Skeletal muscle satellite cell (primary cell): ENCODE data around the gene SLC26A1.

Experiments used
- H3K27me3 ChIP-seq: 2 replicates; pipeline ENCODE4 v1.7.0; 2013; ENCODE audit warnings: low read length; ENCODE audit not compliant: control insufficient read depth, insufficient read depth
- H3K36me3 ChIP-seq: 2 replicates; pipeline ENCODE4 v1.7.0; 2013; ENCODE audit warnings: mild to moderate bottlenecking, control low read depth, low read length; ENCODE audit not compliant: insufficient read depth
- H3K4me1 ChIP-seq: 2 replicates; pipeline ENCODE4 v1.7.0; 2013; ENCODE audit warnings: low read length; ENCODE audit not compliant: control insufficient read depth, insufficient read depth
- H3K4me2 ChIP-seq: 2 replicates; pipeline ENCODE4 v1.7.0; 2013; ENCODE audit warnings: mild to moderate bottlenecking, low read length
- H3K4me3 ChIP-seq: 2 replicates; pipeline ENCODE4 v1.7.0; 2013; ENCODE audit warnings: low read length
- H3K9ac ChIP-seq: 2 replicates; pipeline ENCODE4 v1.7.0; 2013; ENCODE audit warnings: mild to moderate bottlenecking, low read depth, low read length, moderate library complexity
- H3K9me3 ChIP-seq: replicated peaks from 2 replicates; pipeline ENCODE4 v1.7.0; 2013; ENCODE audit warnings: mild to moderate bottlenecking, control low read depth, low read length

The SLC26A1 gene

DNA sequence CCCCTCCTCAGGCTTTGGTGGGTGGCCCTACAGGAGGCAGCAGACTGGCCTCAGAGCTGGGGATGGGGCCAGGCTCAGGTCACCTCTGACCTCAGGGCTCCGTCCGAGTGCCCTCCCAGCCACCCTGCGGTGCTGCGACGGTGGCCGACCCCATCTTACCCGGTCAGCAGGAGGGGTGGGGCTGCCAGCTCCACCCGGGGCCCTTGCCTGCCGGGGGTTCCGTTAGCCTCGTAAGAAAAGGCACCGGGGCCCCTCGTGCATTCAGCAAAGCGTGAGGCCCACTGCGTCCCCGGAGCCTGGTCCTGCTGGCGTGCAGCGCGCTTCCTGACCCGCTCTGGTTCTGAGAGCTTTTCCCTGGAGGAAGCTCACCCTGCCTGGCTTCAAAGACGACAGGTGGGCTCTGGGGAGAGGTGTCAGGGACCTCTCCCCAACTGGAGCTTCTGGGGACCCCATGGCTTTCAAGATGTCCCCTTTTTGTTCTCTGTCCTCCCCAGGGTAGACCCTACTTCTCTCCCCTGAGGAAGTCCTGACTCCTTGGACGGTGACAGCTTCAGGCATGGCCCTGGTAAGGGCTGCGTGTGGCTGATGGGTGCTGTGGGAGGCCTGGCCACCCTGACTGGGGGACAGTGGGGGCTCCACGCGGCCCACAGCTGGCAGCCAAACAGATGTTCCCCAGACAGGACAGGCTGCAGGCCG, 34.2 kb upstream of the SLC26A1 start:
- H3K9me3 ChIP-seq, result no peaks in the 10 kb centered on the region
- H3K4me1 ChIP-seq, result peaks cover 13% of the 10 kb centered on the region
- H3K36me3 ChIP-seq, result peaks cover 19% of the 10 kb centered on the region
- H3K9ac ChIP-seq, result no peak overlapping the region
- H3K4me2 ChIP-seq, result no peak overlapping the region
- peaks cover 3% of the 10 kb centered on the region for H3K27me3 ChIP-seq
- no peak overlapping the region for H3K4me3 ChIP-seq

DNA sequence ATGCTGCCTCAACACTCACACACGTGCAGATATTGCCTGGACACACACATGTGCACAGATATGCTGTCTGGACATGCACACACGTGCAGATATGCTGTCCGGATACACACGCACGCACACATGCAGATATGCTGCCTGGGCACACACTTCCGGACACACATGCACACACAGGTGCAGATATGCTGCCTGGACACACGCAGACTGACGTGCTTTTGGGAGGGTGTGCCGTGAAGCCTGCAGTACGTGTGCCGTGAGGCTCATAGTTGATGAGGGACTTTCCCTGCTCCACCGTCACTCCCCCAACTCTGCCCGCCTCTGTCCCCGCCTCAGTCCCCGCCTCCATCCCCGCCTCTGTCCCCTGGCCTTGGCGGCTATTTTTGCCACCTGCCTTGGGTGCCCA, 32.9 kb upstream of the SLC26A1 start:
- no peak overlapping the region for H3K4me2 ChIP-seq

DNA sequence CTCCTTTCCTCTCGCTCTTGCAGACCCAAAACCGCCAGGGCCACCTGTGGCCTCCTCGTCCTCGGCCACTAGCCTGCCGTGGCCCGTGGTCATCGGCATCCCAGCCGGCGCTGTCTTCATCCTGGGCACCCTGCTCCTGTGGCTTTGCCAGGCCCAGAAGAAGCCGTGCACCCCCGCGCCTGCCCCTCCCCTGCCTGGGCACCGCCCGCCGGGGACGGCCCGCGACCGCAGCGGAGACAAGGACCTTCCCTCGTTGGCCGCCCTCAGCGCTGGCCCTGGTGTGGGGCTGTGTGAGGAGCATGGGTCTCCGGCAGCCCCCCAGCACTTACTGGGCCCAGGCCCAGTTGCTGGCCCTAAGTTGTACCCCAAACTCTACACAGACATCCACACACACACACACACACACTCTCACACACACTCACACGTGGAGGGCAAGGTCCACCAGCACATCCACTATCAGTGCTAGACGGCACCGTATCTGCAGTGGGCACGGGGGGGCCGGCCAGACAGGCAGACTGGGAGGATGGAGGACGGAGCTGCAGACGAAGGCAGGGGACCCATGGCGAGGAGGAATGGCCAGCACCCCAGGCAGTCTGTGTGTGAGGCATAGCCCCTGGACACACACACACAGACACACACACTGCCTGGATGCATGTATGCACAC, 31.8 kb upstream of the SLC26A1 start:
- Histone ChIP-seq H3K36me3 (peaks cover 19% of the 10 kb centered on the region), H3K9me3 (no peaks in the 10 kb centered on the region), H3K4me3 (no peak overlapping the region)

More for the DNA sequence above, 32.9 kb upstream of the SLC26A1 start:
- Histone ChIP-seq H3K4me3 (no peak overlapping the region), H3K4me1 (peaks cover 8% of the 10 kb centered on the region), H3K36me3 (peaks cover 19% of the 10 kb centered on the region), H3K27me3 (no peaks in the 10 kb centered on the region), H3K9ac (no peak overlapping the region), H3K9me3 (no peaks in the 10 kb centered on the region)

DNA sequence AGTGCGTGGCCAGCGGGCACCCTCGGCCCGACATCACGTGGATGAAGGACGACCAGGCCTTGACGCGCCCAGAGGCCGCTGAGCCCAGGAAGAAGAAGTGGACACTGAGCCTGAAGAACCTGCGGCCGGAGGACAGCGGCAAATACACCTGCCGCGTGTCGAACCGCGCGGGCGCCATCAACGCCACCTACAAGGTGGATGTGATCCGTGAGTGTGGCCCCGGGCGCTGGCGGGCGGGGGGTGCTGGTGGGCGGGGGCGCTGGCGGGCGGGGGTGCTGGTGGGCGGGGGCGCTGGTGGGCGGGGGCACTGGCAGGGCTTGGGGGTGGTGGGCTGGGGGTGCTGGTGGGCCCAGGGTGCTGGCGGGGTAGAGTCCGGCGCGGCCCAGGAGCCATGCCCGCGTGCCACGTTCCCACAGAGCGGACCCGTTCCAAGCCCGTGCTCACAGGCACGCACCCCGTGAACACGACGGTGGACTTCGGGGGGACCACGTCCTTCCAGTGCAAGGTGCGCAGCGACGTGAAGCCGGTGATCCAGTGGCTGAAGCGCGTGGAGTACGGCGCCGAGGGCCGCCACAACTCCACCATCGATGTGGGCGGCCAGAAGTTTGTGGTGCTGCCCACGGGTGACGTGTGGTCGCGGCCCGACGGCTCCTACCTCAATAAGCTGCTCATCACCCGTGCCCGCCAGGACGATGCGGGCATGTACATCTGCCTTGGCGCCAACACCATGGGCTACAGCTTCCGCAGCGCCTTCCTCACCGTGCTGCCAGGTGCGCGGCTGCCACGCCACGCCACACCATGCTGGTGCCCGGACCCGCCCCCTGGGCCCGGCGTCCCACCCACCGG, 30.9 kb upstream of the SLC26A1 start:
- H3K4me2 ChIP-seq, result no peak overlapping the region
- H3K9me3 ChIP-seq, result no peaks in the 10 kb centered on the region
- peaks cover 19% of the 10 kb centered on the region for H3K36me3 ChIP-seq
- no peak overlapping the region for H3K9ac ChIP-seq
- H3K4me1 ChIP-seq, result no peaks in the 10 kb centered on the region
- H3K4me3 ChIP-seq, result no peak overlapping the region
- no peaks in the 10 kb centered on the region for H3K27me3 ChIP-seq

More for the DNA sequence above, 31.8 kb upstream of the SLC26A1 start:
- no peak overlapping the region for H3K9ac ChIP-seq
- no peak overlapping the region for H3K4me2 ChIP-seq
- no peaks in the 10 kb centered on the region for H3K27me3 ChIP-seq
- peaks cover 8% of the 10 kb centered on the region for H3K4me1 ChIP-seq

DNA sequence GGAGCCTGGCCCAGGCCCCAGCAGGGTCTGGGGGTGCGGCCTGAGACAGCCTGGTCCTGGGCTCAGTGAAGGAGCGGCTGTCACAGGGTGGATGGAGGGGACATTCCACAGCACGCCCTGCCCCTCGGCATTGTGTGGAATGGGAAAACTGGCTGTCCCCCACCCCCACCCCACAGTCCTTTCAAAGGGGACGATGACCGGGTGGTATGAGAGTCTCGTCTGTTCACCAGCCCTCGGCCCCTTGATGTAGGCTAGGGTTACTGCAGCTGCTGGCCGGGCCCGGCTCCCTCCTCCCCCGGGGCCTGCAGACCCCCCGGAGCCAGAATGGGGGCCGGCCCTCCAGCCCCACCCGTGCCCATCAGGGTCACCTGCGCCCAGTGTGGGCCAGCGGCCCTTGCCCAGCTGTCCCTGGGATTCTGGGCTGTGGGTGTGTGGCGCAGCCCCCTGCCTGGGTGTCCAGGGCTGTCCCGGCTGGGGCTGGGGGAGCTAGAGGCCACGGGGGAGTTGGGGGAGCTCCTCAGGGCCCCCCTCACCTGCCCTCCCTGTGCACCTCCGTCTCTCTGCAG, 30.0 kb upstream of the SLC26A1 start:
- no peak overlapping the region for H3K4me3 ChIP-seq
- no peak overlapping the region for H3K4me2 ChIP-seq
- H3K9ac ChIP-seq, result no peak overlapping the region
- H3K36me3 ChIP-seq, result peaks cover 19% of the 10 kb centered on the region
- H3K4me1 ChIP-seq, result no peaks in the 10 kb centered on the region
- H3K27me3 ChIP-seq, result no peaks in the 10 kb centered on the region
- no peaks in the 10 kb centered on the region for H3K9me3 ChIP-seq

DNA sequence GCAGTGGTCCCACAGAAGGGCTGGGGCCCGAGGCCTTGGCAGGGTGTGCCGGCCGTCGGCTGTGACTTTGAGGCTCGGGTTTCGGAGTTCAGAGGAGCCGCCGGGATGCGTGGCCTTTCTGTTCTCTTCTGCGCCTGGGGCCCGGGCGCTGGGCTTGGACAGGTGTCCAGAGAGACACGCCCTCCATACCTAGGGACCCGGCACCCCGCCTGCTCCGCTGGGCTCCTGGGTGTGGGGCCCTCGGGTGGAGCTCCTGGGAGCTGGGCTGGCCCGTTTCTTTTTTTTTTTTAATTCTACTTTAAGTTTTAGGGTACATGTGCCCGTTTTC, 29.5 kb upstream of the SLC26A1 start:
- Histone ChIP-seq H3K36me3 (peaks cover 19% of the 10 kb centered on the region), H3K4me2 (no peak overlapping the region), H3K4me3 (no peak overlapping the region), H3K9ac (no peak overlapping the region), H3K4me1 (no peaks in the 10 kb centered on the region), H3K9me3 (no peaks in the 10 kb centered on the region), H3K27me3 (no peaks in the 10 kb centered on the region)

DNA sequence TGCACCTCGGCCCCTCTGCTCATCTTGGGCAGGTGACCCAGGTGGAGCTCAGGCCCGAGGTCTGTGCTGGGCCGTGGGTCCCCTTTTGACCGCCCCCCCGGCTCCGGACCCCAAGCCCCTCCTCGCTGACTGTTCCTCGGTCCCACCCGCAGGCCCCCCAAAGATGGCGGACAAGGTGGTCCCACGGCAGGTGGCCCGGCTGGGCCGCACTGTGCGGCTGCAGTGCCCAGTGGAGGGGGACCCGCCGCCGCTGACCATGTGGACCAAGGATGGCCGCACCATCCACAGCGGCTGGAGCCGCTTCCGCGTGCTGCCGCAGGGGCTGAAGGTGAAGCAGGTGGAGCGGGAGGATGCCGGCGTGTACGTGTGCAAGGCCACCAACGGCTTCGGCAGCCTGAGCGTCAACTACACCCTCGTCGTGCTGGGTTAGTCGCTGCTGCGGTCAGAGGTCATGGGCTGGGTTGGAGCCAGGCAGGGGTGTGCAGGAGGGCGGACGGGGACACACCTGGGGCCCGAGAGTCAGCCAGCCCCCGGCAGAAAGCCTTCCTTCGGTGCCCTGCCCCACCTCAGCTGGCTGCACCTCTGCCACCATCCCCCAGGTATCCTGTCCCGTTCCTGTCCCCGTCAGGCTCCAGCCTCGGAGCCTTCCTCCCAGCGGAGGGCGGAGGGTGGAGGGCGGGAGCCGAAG, 29.0 kb upstream of the SLC26A1 start:
- H3K9me3 ChIP-seq, result no peaks in the 10 kb centered on the region
- no peak overlapping the region for H3K4me2 ChIP-seq
- no peaks in the 10 kb centered on the region for H3K4me1 ChIP-seq
- H3K36me3 ChIP-seq, result peaks cover 19% of the 10 kb centered on the region
- no peak overlapping the region for H3K4me3 ChIP-seq
- H3K27me3 ChIP-seq, result no peaks in the 10 kb centered on the region
- no peak overlapping the region for H3K9ac ChIP-seq

DNA sequence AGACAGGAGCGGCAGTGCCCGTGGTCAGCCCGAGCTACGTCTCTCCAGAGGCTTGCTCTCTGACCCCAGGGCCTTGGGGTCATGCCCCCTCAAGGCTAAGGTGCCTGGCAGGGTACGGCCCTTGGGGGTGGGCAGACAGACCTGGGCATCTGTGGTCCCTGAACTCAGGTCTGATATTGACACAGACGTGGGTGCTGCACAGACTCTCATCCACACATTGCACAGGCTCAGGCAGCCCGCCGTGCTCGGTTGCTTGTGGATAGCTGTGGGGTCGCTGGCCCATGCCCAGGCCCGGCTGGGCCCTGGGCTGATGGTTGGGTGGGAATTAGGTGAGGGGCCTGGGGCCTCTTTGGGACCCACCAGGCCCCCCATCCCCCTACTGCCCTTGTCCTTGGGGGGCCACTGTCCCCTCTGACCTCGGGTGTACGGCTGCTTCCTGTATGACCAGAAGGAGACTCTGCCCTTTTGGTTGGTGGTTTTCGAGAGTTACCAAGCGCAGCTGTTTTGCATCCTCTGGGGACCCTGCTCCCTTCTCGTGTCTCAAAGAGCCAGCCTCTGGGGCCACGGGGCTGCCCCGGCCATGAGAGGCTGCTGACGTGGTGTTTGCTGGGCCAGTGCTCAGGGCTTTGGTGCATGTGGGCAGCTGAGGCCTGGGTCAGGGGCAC, 28.3 kb upstream of the SLC26A1 start:
- H3K9ac ChIP-seq, result no peak overlapping the region
- no peaks in the 10 kb centered on the region for H3K4me1 ChIP-seq
- no peaks in the 10 kb centered on the region for H3K27me3 ChIP-seq
- peaks cover 19% of the 10 kb centered on the region for H3K36me3 ChIP-seq
- H3K4me3 ChIP-seq, result no peak overlapping the region
- no peaks in the 10 kb centered on the region for H3K9me3 ChIP-seq
- H3K4me2 ChIP-seq, result no peak overlapping the region

DNA sequence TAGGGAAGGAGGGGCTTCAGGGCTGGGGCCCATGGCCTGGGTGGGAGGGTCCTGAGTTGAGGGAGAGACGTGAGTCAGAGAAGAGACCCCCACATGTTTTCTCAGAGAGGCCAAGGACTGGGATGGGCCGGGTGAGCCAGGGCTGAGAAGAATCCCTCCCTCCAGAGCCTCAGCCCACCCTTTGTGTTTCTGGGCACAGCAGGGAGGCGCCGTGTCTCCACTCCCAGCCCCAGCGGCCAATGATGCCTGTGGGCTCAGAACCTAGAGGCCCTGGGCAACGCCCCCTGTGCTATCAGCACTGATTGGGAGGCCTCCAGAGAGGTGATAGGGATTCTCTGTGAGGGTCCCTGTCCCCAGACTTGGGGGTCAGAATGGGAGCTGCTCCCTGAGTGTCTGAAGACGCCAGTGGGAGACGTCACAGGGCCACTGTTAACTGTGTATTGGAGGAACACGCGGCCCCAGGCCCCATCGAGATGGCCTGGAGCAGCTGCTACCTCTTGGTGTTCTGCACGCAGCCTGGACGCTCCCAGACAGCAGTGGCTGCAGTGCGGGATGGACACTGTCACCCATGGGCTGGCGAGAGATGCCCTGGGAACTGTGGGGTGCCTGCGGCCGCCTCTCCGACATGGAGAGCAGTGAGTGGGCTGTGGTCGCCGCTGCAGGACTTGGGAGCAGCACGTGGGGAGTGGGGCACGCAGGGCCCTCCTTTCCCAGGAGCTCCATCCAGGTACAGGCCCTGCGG, 26.7 kb upstream of the SLC26A1 start:
- no peaks in the 10 kb centered on the region for H3K4me1 ChIP-seq
- no peak overlapping the region for H3K4me2 ChIP-seq
- peaks cover 7% of the 10 kb centered on the region for H3K36me3 ChIP-seq
- no peak overlapping the region for H3K4me3 ChIP-seq
- H3K27me3 ChIP-seq, result no peaks in the 10 kb centered on the region
- no peak overlapping the region for H3K9ac ChIP-seq
- H3K9me3 ChIP-seq, result no peaks in the 10 kb centered on the region

DNA sequence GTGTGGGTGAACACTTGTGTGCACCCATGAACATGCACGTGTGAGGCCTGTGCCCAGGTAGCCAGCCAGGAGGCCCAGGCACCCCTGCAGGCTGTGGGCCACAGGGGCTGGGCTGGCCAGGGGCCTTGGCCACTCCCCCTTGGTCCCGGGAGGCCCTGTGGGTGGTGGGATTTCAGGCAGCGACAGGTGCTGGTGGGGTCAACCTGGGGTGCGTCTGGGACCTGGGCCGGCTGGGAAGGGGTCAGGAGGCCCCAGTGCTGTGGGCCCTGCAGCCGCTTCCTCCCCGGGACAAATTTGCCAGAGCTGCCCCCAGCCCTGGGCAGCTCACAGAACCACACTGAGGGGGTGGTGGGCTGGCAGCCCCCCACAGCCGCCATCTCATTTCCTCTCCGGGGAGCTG, 26.1 kb upstream of the SLC26A1 start:
- no peak overlapping the region for H3K9ac ChIP-seq
- no peak overlapping the region for H3K4me3 ChIP-seq
- no peaks in the 10 kb centered on the region for H3K4me1 ChIP-seq
- H3K27me3 ChIP-seq, result no peaks in the 10 kb centered on the region
- H3K9me3 ChIP-seq, result no peaks in the 10 kb centered on the region
- peaks cover 2% of the 10 kb centered on the region for H3K36me3 ChIP-seq
- no peak overlapping the region for H3K4me2 ChIP-seq
